ENCODE measurements around the gene RRAS2.

Gene RRAS2

DNA sequence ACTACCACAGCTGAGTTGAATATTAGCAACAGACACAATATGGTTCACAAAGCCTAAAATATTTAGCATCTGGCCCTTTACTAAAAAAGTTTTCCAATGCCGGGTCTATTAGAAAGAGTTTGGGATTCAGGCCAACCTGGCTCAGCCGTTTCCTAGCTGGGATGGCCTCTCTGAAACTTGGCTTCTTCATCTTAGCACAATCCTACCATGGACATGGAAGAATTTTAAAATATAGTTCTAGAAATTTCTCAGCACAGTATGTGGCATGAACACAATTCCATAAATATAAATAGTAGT, 103.8 kb downstream of the RRAS2 start:
- H3K4me3 ChIP-seq (ENCODE audit: low read depth in 1 of 2, low read length in 2 of 2): no peak overlapping the region
- TF ChIP-seq, protein P1, sequence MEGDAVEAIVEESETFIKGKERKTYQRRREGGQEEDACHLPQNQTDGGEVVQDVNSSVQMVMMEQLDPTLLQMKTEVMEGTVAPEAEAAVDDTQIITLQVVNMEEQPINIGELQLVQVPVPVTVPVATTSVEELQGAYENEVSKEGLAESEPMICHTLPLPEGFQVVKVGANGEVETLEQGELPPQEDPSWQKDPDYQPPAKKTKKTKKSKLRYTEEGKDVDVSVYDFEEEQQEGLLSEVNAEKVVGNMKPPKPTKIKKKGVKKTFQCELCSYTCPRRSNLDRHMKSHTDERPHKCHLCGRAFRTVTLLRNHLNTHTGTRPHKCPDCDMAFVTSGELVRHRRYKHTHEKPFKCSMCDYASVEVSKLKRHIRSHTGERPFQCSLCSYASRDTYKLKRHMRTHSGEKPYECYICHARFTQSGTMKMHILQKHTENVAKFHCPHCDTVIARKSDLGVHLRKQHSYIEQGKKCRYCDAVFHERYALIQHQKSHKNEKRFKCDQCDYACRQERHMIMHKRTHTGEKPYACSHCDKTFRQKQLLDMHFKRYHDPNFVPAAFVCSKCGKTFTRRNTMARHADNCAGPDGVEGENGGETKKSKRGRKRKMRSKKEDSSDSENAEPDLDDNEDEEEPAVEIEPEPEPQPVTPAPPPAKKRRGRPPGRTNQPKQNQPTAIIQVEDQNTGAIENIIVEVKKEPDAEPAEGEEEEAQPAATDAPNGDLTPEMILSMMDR (IDR thresholded peaks at IDR 0.05; ENCODE audit: borderline replicate concordance, extremely low read depth, low read length, poor library complexity, severe bottlenecking): no peak
- no peak for TF ChIP-seq EZH2 (IDR thresholded peaks at IDR 0.05; ENCODE audit: borderline replicate concordance, low read depth, low read length, severe bottlenecking)
- no peak for ATAC-seq (ENCODE audit: insufficient read depth, low read depth)
- H3K27ac ChIP-seq (ENCODE audit: low read length): no peak overlapping the region
- H3K79me2 ChIP-seq (ENCODE audit: insufficient read depth, low read length): no peaks in the 10 kb centered on the region
- no peaks in the 10 kb centered on the region for H3K36me3 ChIP-seq (ENCODE audit: insufficient read depth, low read length)
- no peak overlapping the region for H3K4me2 ChIP-seq (ENCODE audit: insufficient read depth, low read length)
- no peak overlapping the region for H3K9ac ChIP-seq (ENCODE audit: low read depth, low read length)
- H3K4me1 ChIP-seq (ENCODE audit: insufficient read depth, low read length): no peaks in the 10 kb centered on the region
- peaks cover 5% of the 10 kb centered on the region for H3K27me3 ChIP-seq (ENCODE audit: insufficient read depth, low read length, poor library complexity)
- H2AFZ ChIP-seq (ENCODE audit: low read depth, low read length): no peak overlapping the region
- DNase-seq: no peak
- H4K20me1 ChIP-seq (ENCODE audit: insufficient read depth, low read length): no peaks in the 10 kb centered on the region
- no peaks in the 10 kb centered on the region for H3K9me3 ChIP-seq (ENCODE audit: insufficient read depth, low read length, severe bottlenecking)

DNA sequence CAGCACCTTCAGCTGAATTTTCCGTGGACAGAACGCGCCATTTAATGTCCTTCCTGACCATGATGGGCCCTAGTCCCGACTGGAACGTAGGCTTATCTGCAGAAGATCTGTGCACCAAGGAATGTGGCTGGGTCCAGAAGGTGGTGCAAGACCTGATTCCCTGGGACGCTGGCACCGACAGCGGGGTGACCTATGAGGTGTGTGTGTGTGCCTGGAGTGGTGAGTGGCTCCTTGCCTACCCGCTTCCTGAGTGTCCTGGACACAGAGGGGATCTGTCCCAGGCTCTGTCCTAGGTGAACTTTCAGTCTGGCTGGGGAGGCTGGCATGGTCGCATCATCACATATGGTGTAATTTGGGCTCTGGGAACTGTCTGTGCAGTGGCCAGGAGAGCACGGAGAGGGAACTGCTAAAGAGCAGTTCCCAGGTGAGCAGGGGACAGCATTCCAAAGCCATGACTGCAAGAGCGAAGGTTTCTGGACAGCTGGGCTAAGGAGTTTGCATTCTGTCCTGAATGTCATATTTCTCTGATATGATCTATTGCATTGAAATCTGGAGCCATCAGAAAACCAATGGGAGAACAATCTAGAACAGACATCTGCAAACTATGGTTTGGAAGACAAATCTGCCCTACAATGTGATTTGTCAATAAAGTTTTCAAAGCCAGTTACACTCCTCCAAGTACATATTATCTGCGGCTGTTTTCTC, 104.3 kb downstream of the RRAS2 start:
- no peak overlapping the region for H3K27ac ChIP-seq (ENCODE audit: low read length)
- no peak overlapping the region for H3K4me2 ChIP-seq (ENCODE audit: insufficient read depth, low read length)
- ATAC-seq (ENCODE audit: insufficient read depth, low read depth) (no peak), DNase-seq (no peak)
- H3K9ac ChIP-seq (ENCODE audit: low read depth, low read length): no peak overlapping the region
- no peaks in the 10 kb centered on the region for H3K36me3 ChIP-seq (ENCODE audit: insufficient read depth, low read length)
- H3K27me3 ChIP-seq (ENCODE audit: insufficient read depth, low read length, poor library complexity): peaks cover 5% of the 10 kb centered on the region
- no peak overlapping the region for H2AFZ ChIP-seq (ENCODE audit: low read depth, low read length)
- no peak for TF ChIP-seq EZH2 (IDR thresholded peaks at IDR 0.05; ENCODE audit: borderline replicate concordance, low read depth, low read length, severe bottlenecking)
- TF ChIP-seq, protein P1 (IDR thresholded peaks at IDR 0.05; ENCODE audit: borderline replicate concordance, extremely low read depth, low read length, poor library complexity, severe bottlenecking): no peak
- no peaks in the 10 kb centered on the region for H3K4me1 ChIP-seq (ENCODE audit: insufficient read depth, low read length)
- no peaks in the 10 kb centered on the region for H4K20me1 ChIP-seq (ENCODE audit: insufficient read depth, low read length)
- H3K9me3 ChIP-seq (ENCODE audit: insufficient read depth, low read length, severe bottlenecking): no peaks in the 10 kb centered on the region
- H3K4me3 ChIP-seq (ENCODE audit: low read depth in 1 of 2, low read length in 2 of 2): no peak overlapping the region
- H3K79me2 ChIP-seq (ENCODE audit: insufficient read depth, low read length): no peaks in the 10 kb centered on the region

DNA sequence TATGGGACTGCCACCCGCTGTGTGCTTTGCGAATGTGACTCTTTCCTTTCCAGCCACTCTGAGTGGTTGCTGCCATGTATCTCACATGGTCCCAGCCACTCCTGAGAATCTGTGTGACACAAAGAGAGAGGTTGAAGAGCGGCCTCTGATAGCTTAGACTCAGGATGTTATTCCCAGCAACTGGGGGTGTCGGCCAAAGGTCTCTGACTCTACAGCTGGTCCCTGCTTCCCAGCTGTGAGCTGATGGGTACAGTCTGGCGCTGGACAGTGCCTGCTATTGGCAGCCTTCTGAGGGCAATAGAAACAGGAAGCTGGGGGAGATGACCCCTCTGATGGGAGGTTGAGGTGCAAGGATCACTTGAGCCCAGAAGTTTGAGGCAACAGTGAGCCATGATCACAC, 105.1 kb downstream of the RRAS2 start:
- Histone ChIP-seq H3K27me3 (ENCODE audit: insufficient read depth, low read length, poor library complexity) (peaks cover 5% of the 10 kb centered on the region), H2AFZ (ENCODE audit: low read depth, low read length) (no peak overlapping the region), H3K4me2 (ENCODE audit: insufficient read depth, low read length) (no peak overlapping the region), H3K79me2 (ENCODE audit: insufficient read depth, low read length) (no peaks in the 10 kb centered on the region), H4K20me1 (ENCODE audit: insufficient read depth, low read length) (no peaks in the 10 kb centered on the region), H3K9ac (ENCODE audit: low read depth, low read length) (no peak overlapping the region), H3K9me3 (ENCODE audit: insufficient read depth, low read length, severe bottlenecking) (no peaks in the 10 kb centered on the region), H3K4me1 (ENCODE audit: insufficient read depth, low read length) (peaks cover 4% of the 10 kb centered on the region), H3K4me3 (ENCODE audit: low read depth in 1 of 2, low read length in 2 of 2) (no peak overlapping the region), H3K36me3 (ENCODE audit: insufficient read depth, low read length) (no peaks in the 10 kb centered on the region), H3K27ac (ENCODE audit: low read length) (no peak overlapping the region)
- ATAC-seq (ENCODE audit: insufficient read depth, low read depth): no peak
- no peak for DNase-seq
- TF ChIP-seq, protein P1 (IDR thresholded peaks at IDR 0.05; ENCODE audit: borderline replicate concordance, extremely low read depth, low read length, poor library complexity, severe bottlenecking): no peak
- TF ChIP-seq EZH2 (IDR thresholded peaks at IDR 0.05; ENCODE audit: borderline replicate concordance, low read depth, low read length, severe bottlenecking): no peak

Data from DND-41 (cell line).